ENCODE data around the gene UCHL5.
A peak's percentile ranks its signal among the peaks of the same experiment; 100 is the strongest.

The UCHL5 gene

GRCh38 chr1:193019442-193020026 lies 39.6 kb downstream of the UCHL5 start:
- DNase-seq (ENCODE audit: low read depth in 1 of 2, low spot score in 1 of 2), result peak; percentile 22 to 25
- H3K27ac ChIP-seq (replicated peaks), result no peak overlapping the region
- no peaks in the 10 kb centered on the region for H3K27me3 ChIP-seq (ENCODE audit: insufficient read depth, poor library complexity, severe bottlenecking)
- H3K4me3 ChIP-seq (replicated peaks; ENCODE audit: insufficient read depth, low read length), result no peak overlapping the region
- no peak for TF ChIP-seq GABPA (IDR thresholded peaks at IDR 0.05; ENCODE audit: low read depth)
- no peak for TF ChIP-seq CTCF (IDR thresholded peaks at IDR 0.05; ENCODE audit: insufficient read depth, low read length)
- TF ChIP-seq POLR2AphosphoS5 (IDR thresholded peaks at IDR 0.05; ENCODE audit: low read depth), result no peak
- no peak for TF ChIP-seq REST (IDR thresholded peaks at IDR 0.05; ENCODE audit: insufficient replicate concordance, low read depth)
- no peak for TF ChIP-seq SPI1 (IDR thresholded peaks at IDR 0.05; ENCODE audit: borderline replicate concordance, low read depth)

GRCh38 chr1:193016788-193017187 lies 42.4 kb downstream of the UCHL5 start:
- no peak overlapping the region for H3K4me3 ChIP-seq (replicated peaks; ENCODE audit: insufficient read depth, low read length)
- no peak overlapping the region for H3K27ac ChIP-seq (replicated peaks)
- no peak for DNase-seq (ENCODE audit: low read depth in 1 of 2, low spot score in 1 of 2)
- H3K27me3 ChIP-seq (ENCODE audit: insufficient read depth, poor library complexity, severe bottlenecking), result no peaks in the 10 kb centered on the region
- TF ChIP-seq GABPA (IDR thresholded peaks at IDR 0.05; ENCODE audit: low read depth), result no peak
- TF ChIP-seq REST (IDR thresholded peaks at IDR 0.05; ENCODE audit: insufficient replicate concordance, low read depth), result no peak
- TF ChIP-seq POLR2AphosphoS5 (IDR thresholded peaks at IDR 0.05; ENCODE audit: low read depth), result no peak
- no peak for TF ChIP-seq SPI1 (IDR thresholded peaks at IDR 0.05; ENCODE audit: borderline replicate concordance, low read depth)
- TF ChIP-seq CTCF (IDR thresholded peaks at IDR 0.05; ENCODE audit: insufficient read depth, low read length), result no peak

GRCh38 chr1:193014400-193014799 lies 44.8 kb downstream of the UCHL5 start:
- no peak overlapping the region for H3K27ac ChIP-seq (replicated peaks)
- no peak overlapping the region for H3K4me3 ChIP-seq (replicated peaks; ENCODE audit: insufficient read depth, low read length)
- DNase-seq (ENCODE audit: low read depth in 1 of 2, low spot score in 1 of 2), result no peak
- no peak for TF ChIP-seq REST (IDR thresholded peaks at IDR 0.05; ENCODE audit: insufficient replicate concordance, low read depth)
- no peak for TF ChIP-seq SPI1 (IDR thresholded peaks at IDR 0.05; ENCODE audit: borderline replicate concordance, low read depth)
- TF ChIP-seq GABPA (IDR thresholded peaks at IDR 0.05; ENCODE audit: low read depth), result no peak
- TF ChIP-seq CTCF (IDR thresholded peaks at IDR 0.05; ENCODE audit: insufficient read depth, low read length), result no peak
- TF ChIP-seq POLR2AphosphoS5 (IDR thresholded peaks at IDR 0.05; ENCODE audit: low read depth), result no peak
- no peaks in the 10 kb centered on the region for H3K27me3 ChIP-seq (ENCODE audit: insufficient read depth, poor library complexity, severe bottlenecking)
